Hepatocyte (in vitro differentiated cells): ENCODE data around the gene ARID1A.

Experiments
- CTCF ChIP-seq: fragments of 200-600 bp; sonication (generic); IDR thresholded peaks from 2 replicates; pipeline ENCODE4 v1.5.1; 2016; ENCODE audit warnings: antibody characterized with exemption, mild to moderate bottlenecking; ENCODE audit not compliant: poor library complexity
- EZH2phosphoT487 ChIP-seq: fragments of 200-600 bp; sonication (generic); IDR thresholded peaks from one replicate; pipeline ENCODE4 v1.6.1; 2018; ENCODE audit warnings: antibody characterized with exemption, mild to moderate bottlenecking, low read depth, moderate library complexity; ENCODE audit not compliant: unreplicated experiment, severe bottlenecking

- TF ChIP-seq CTCF (no peak), EZH2phosphoT487 (no peak)
Observed at GRCh38 chr1:26782521-26783212, 86.9 kb downstream of the ARID1A start.
